Ectodermal cell (in vitro differentiated cells): Measurements from ENCODE around the gene BACH2.
"Not testable (repeated sequence)": the region's sequence is repeated elsewhere in the genome, so short reads cannot be mapped to it uniquely, and the experiment has no call there.

Source experiments
- H3K27ac ChIP-seq: 2 replicates; pipeline ENCODE4 v1.7.0; 2013; ENCODE audit warnings: mild to moderate bottlenecking, low read depth, low read length; ENCODE audit not compliant: insufficient read depth, poor library complexity, severe bottlenecking
- H3K27me3 ChIP-seq: 2 replicates; pipeline ENCODE4 v1.7.0; 2013; ENCODE audit warnings: mild to moderate bottlenecking, low read length; ENCODE audit not compliant: insufficient read depth, control insufficient read depth, poor library complexity, severe bottlenecking
- H3K36me3 ChIP-seq: one replicate; pipeline ENCODE4 v1.7.0; 2013; ENCODE audit warnings: low read length; ENCODE audit not compliant: control insufficient read depth, insufficient read depth
- H3K4me1 ChIP-seq: one replicate; pipeline ENCODE4 v1.7.0; 2013; ENCODE audit warnings: low read length; ENCODE audit not compliant: control insufficient read depth, insufficient read depth
- H3K4me3 ChIP-seq: 2 replicates; pipeline ENCODE4 v1.7.0; 2013; ENCODE audit warnings: low read depth, low read length, control low read depth; ENCODE audit not compliant: insufficient read depth
- H3K9me3 ChIP-seq: 2 replicates; pipeline ENCODE4 v1.7.0; 2013; ENCODE audit warnings: mild to moderate bottlenecking, low read length, moderate library complexity; ENCODE audit not compliant: control insufficient read depth
- WGBS, 2 experiments: methylation state at CpG; one replicate each; pipeline ENCODE4 v1.1.7; 2013; ENCODE audit warnings: missing lambda C conversion rate in 2 of 2; 5-methylcytosine and 5-hydroxymethylcytosine counted together

Gene BACH2

DNA sequence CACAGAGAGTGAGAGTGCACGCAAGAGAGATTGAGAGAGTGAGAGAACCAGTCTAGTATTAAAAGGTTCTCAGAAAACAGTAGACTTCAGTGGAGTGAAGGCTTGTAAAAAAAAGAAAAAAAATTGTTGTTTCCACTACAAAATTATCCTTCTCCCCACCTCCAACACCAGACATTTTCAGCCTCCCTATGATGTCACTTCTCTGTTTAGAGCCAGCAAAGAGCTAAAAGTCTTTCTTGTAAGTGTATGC lies 77.8 kb downstream of the BACH2 start:
- Histone ChIP-seq H3K4me1 (peaks cover 62% of the 10 kb centered on the region), H3K4me3 (no peak overlapping the region)
- WGBS, 2 experiments, result 20 to 21% methylated on average over 1 of the region's 1 CpG

DNA sequence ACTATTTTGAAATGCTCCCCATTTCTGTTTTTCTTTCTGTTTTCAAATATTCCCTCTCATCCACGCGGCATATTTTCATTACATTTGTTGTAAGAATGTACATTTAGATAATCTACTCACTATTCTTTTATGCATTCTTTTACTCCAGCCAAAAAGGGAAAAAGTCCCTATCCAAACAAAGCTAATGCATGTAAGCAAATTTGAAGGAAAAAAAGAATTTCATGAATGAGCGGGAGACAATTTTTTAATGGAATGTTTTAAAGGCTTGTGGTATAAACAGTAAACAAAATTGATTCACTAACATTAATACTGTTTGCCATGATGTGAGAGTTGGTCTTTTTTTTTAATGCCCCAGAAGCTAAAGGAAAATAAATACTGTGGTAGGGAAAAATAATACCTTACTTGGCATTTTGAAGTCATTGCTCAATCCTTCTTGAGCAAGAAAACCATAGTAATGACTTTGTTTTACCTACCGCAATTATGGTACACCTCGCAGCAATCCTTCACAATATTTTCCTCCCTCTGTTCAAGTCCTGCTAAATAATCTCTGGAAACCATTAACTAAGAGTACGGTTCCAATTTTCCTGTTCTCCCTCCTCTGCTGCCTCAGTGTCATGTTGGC lies 79.0 kb downstream of the BACH2 start:
- 74 to 85% methylated on average over 4 to 5 of the region's 6 CpGs for WGBS, 2 experiments
- peaks cover 62% of the 10 kb centered on the region for H3K4me1 ChIP-seq

More for the DNA sequence above, 77.8 kb downstream of the BACH2 start:
- no peaks in the 10 kb centered on the region for H3K9me3 ChIP-seq
- H3K27me3 ChIP-seq, result no peaks in the 10 kb centered on the region
- peak overlapping the region; percentile 96 for H3K27ac ChIP-seq
- H3K36me3 ChIP-seq, result no peaks in the 10 kb centered on the region

DNA sequence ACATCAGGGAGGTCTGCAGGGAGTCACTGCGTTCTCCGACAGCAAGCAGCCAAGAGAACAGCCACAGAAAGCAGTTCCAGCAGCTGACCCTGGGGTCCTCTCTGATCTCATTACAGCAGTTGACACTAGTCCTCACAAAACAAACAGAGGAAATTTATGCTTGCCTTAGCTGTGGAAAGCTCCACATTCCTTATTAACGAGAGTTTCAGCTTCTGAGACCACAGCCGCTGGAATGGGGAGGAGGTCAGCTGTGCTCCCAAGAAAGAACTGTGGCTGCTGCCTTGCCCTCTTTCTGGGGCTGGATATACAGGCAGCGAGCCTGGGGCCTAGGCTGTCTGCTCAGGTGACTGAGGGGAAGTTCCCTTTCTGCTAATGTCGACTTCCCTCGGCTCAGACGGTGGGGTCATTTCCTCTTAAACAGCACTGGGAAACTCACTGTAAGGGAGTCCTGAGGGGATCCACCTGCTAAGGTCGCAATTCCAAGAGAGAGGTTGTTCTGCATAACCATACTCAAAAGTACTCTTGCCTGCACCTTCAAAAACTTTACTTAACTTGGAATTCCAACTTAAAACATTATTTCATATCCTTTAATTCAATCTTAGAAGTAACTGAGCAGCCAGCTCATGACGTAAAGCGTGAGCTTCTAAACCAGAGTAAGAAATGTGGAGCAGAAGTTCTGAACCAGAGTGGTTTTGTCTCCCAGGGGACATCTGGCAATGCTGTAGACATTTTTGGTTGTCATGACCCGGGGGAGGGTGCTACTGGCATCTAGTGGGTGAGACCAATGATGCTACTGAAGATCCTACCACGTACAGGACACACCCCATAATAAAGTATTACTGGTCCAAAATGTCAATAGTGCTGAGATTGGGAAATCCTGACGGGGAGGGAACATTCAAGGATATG lies 80.3 kb downstream of the BACH2 start:
- WGBS, 2 experiments, result 60 to 62% methylated on average over 13 to 14 of the region's 14 CpGs
- Histone ChIP-seq H3K4me1 (peaks cover 58% of the 10 kb centered on the region), H3K4me3 (no peak overlapping the region), H3K36me3 (no peaks in the 10 kb centered on the region), H3K27ac (peak overlapping the region; percentile 82), H3K9me3 (no peaks in the 10 kb centered on the region), H3K27me3 (no peaks in the 10 kb centered on the region)

More for the DNA sequence above, 79.0 kb downstream of the BACH2 start:
- Histone ChIP-seq H3K27me3 (no peaks in the 10 kb centered on the region), H3K36me3 (no peaks in the 10 kb centered on the region), H3K9me3 (no peaks in the 10 kb centered on the region), H3K4me3 (peak overlapping the region; percentile 1), H3K27ac (peak overlapping the region; percentile 96)

DNA sequence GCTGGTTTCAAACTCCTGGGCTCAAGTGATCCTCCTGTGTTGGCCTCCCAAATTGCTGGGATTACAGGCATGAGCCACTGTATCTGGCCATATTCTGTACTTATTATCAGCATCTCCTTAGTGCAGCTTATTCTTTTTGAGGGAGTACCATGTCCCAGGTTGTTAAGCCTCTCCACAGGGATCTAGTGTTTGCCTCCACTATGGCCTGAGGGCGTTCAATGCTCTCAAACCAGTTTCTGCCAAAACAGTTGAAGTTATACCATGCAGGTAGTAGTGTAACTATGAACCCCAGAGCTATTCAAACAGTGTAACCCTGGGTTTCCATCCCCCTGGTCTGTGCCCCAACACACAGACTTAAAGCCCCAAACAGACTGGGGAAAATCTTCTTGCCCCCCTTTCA lies 81.7 kb downstream of the BACH2 start:
- no peak overlapping the region for H3K27ac ChIP-seq
- no peaks in the 10 kb centered on the region for H3K9me3 ChIP-seq
- H3K4me3 ChIP-seq, result no peak overlapping the region
- H3K4me1 ChIP-seq, result peaks cover 45% of the 10 kb centered on the region
- H3K36me3 ChIP-seq, result no peaks in the 10 kb centered on the region
- WGBS, 2 experiments, result 94 to 96% methylated on average over 1 of the region's 1 CpG
- no peaks in the 10 kb centered on the region for H3K27me3 ChIP-seq

DNA sequence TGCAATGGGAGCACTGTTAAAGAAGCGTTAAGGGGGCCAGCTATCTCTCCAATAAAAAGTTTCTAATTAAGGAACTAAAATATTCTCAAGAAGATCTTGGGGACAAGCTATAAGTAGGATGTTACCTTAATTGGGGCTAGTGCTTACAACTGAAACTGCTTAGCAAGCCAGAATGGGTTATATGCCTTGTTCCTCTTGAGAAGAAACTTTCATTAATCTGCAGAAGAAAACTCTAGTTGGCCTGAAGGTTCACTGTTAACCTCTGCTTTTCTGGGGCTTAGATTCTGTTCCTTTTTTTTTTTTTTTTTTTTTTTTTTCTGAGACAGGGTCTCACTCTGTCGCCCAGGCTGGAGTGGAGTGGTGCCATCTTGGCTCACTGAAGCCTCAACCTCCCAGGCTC lies 82.2 kb downstream of the BACH2 start:
- Histone ChIP-seq H3K27me3 (no peaks in the 10 kb centered on the region), H3K4me3 (no peak overlapping the region)
- 97 to 100% methylated on average over 1 to 2 of the region's 2 CpGs for WGBS, 2 experiments

DNA sequence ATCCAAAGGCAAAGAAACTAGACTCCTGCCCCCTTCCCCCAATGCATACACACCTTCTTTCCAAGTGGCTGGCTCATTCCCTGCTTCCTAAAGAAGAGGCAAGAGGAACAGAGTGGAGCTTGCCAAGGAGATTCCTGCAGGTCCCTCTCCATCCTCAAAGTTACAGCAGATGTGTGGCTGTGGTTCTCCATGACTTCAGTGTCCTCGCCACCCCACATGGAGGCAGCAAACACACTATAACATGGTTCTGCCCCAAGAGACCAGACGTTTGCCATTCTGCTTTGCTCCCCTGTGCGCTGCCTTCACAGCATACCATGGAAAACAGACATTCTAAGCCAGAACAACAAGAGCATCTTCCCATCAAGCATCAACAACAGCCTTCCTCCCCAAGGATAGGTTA lies 84.4 kb downstream of the BACH2 start:
- Histone ChIP-seq H3K27me3 (no peaks in the 10 kb centered on the region), H3K4me3 (no peak overlapping the region), H3K9me3 (no peaks in the 10 kb centered on the region), H3K27ac (no peak overlapping the region), H3K36me3 (no peaks in the 10 kb centered on the region), H3K4me1 (peaks cover 23% of the 10 kb centered on the region)
- WGBS, 2 experiments, result 84 to 89% methylated on average over 3 of the region's 3 CpGs

More for the DNA sequence above, 82.2 kb downstream of the BACH2 start:
- Histone ChIP-seq H3K9me3 (no peaks in the 10 kb centered on the region), H3K4me1 (peaks cover 40% of the 10 kb centered on the region), H3K36me3 (no peaks in the 10 kb centered on the region), H3K27ac (no peak overlapping the region)

DNA sequence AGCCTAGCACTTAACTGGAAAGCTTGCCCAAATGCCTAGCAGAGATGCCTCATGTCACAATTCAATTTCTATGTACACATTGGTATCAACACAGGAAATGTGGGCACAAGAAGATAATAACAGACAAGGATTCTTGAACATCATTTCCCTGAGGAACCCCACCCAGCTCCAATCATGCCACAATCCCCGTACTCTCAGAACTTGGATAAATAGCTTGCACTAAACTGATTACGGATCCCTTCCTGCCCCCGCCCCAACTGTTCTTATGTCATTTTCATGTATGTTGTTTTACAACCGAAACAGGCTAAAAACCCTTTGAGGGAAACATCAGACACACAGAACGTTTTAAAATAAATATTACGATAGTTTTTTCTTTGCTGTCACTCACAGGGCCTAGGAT lies 87.1 kb downstream of the BACH2 start:
- H3K4me1 ChIP-seq, result peaks cover 6% of the 10 kb centered on the region
- 96 to 97% methylated on average over 6 of the region's 6 CpGs for WGBS, 2 experiments

DNA sequence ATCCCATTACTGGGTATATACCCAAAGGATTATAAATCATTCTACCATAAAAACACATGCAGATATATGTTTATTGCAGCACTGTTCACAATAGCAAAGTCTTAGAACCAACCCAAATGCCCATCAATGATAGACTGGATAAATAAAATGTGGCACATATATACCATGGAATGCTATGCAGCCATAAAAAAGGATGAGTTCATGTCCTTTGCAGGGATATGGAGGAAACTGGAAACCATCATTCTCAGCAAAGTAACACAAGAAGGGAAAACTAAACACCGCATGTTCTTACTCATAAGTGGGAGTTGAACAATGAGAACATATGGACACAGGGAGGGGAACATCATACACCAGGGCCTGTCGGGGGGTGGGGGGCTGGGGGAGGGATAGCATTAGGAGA lies 88.0 kb downstream of the BACH2 start:
- not testable (repeated sequence) for H3K4me3 ChIP-seq, H3K36me3 ChIP-seq, H3K27me3 ChIP-seq, H3K27ac ChIP-seq, H3K9me3 ChIP-seq
- H3K4me1 ChIP-seq, result peaks cover 10% of the 10 kb centered on the region
- WGBS, 2 experiments, result 100% methylated on average over 2 of the region's 2 CpGs; no CpG with 5 or more reads in 1 of the 2 experiments

More for the DNA sequence above, 87.1 kb downstream of the BACH2 start:
- Histone ChIP-seq H3K27ac (no peak overlapping the region), H3K36me3 (no peaks in the 10 kb centered on the region), H3K4me3 (no peak overlapping the region), H3K27me3 (no peaks in the 10 kb centered on the region), H3K9me3 (no peaks in the 10 kb centered on the region)

DNA sequence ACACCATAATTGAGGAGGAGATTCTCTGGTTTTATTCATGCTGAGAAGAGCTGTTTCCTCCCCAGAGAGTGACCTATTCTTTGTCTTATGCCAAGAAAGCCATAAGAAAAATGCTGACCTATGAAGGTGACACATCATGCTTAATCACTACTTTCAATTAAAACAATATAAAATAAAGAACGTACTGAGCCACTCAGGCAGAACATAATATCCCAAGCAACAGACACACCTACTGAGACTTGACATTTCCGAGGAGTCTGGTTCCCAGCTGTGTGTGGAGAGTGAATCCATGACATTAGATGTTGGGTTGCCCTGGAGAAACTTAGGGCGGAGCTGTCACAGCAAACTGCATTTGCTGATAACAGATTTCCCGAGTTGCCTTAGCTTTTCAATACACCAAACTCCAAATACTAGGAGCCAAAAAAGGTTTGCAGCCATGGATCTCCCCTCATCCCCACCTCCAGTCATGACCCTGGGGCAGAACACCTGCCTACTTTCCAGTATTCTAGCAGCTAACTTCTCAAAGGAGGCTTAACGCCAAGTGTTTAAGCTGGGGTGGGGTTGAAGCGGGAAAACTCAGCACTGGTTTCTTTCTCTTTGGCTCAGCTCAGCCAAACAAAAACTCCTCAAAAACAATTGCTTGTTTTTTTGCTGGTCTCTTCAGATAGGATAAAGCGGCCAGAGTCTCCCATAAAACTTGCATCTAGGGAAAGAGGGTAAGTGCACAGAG lies 92.2 kb downstream of the BACH2 start:
- no peak overlapping the region for H3K27ac ChIP-seq
- H3K36me3 ChIP-seq, result peaks cover 1% of the 10 kb centered on the region
- H3K27me3 ChIP-seq, result no peaks in the 10 kb centered on the region
- H3K4me1 ChIP-seq, result peaks cover 10% of the 10 kb centered on the region
- 84 to 85% methylated on average over 7 of the region's 7 CpGs for WGBS, 2 experiments
- no peak overlapping the region for H3K4me3 ChIP-seq
- no peaks in the 10 kb centered on the region for H3K9me3 ChIP-seq

DNA sequence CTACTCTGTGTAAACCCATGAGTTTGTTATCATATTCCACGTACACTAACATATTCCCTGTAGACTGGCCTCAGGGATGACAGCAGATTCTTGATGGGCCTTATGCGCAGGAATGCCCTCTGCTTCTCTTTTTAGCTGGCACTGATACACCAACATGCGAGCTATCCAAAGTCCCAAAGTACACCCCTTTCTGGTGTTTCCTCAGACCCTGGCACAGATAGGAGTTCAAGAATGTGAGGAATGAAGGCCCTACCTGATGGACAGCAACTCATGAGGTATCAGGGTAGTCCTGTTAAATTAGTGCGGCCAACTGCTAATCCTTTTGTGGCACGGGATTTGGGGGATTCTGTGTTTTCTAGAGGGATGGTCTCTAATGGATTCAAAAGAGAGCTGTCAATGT lies 93.0 kb downstream of the BACH2 start:
- Histone ChIP-seq H3K4me1 (peaks cover 10% of the 10 kb centered on the region), H3K9me3 (no peaks in the 10 kb centered on the region), H3K36me3 (peaks cover 7% of the 10 kb centered on the region), H3K27me3 (no peaks in the 10 kb centered on the region), H3K27ac (no peak overlapping the region), H3K4me3 (no peak overlapping the region)
- WGBS, 2 experiments, result 83% methylated on average over 5 of the region's 5 CpGs
